Esophagus muscularis mucosa (tissue), 3 donors: ENCODE measurements around the gene CNPY4.

Experiments
- POLR2A ChIP-seq: fragments of 450-650 bp; IDR thresholded peaks from one replicate; pipeline ENCODE4 v1.6.1; 2017; ENCODE audit warnings: antibody characterized with exemption, moderate library complexity, mild to moderate bottlenecking, low read depth
- TF ChIP-seq, protein P1 (sequence below), 3 experiments: fragments of 200-600 bp in 2 of 3; fragments of 450-650 bp in 1 of 3; sonication (generic) in 2 of 3; IDR thresholded peaks; one replicate each; pipeline ENCODE4 v1.5.1; 2017 to 2019; ENCODE audit warnings: antibody characterized with exemption in 3 of 3, mild to moderate bottlenecking in 2 of 3, moderate library complexity in 1 of 3

DNA sequence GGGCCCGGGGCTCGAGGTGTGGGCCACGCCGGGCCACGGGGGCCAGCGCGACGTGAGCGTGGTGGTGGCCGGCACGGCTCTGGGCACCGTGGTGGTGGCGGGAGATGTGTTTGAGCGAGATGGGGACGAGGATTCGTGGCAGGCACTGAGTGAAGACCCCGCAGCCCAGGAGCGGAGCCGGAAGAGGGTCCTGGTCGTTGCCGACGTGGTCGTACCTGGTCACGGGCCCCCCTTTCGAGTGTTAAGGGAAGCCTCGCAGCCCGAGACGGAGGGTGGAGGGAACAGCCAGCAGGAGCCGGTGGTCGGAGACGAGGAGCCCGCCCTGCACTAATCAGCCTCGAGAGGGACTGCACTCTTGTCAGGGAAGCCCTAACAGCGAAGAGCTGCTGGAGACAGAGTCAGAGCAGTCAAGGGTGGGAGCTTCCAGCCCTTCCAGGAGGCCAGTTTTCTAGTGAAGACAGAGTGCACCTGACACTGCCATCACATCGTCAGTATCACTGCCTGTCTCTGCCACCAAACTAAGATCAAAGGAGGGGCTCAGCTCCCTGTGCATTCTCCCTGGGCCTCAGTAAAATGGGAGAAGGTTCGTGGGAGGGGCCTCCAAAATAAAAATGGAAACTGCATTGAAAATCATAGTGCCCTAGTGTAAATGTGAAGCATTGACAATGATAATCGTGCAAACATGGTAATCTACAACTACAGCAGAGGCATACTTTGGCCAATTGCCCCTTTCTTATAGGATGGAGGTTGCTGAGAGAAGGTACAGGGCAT is 8.6 kb downstream of the CNPY4 start:
- TF ChIP-seq, protein P1, sequence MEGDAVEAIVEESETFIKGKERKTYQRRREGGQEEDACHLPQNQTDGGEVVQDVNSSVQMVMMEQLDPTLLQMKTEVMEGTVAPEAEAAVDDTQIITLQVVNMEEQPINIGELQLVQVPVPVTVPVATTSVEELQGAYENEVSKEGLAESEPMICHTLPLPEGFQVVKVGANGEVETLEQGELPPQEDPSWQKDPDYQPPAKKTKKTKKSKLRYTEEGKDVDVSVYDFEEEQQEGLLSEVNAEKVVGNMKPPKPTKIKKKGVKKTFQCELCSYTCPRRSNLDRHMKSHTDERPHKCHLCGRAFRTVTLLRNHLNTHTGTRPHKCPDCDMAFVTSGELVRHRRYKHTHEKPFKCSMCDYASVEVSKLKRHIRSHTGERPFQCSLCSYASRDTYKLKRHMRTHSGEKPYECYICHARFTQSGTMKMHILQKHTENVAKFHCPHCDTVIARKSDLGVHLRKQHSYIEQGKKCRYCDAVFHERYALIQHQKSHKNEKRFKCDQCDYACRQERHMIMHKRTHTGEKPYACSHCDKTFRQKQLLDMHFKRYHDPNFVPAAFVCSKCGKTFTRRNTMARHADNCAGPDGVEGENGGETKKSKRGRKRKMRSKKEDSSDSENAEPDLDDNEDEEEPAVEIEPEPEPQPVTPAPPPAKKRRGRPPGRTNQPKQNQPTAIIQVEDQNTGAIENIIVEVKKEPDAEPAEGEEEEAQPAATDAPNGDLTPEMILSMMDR (IDR thresholded peaks at IDR 0.05) = no peak
- TF ChIP-seq POLR2A = no peak
